ENCODE results near the gene EIF4EBP3.

- TF ChIP-seq CTCF (IDR thresholded peaks at IDR 0.05) (no peak), POLR2A (IDR thresholded peaks at IDR 0.05) (no peak)
Measured at GRCh38 chr5:140550147-140551079, 3.0 kb downstream of the EIF4EBP3 start.
